Transverse colon (tissue), 4 donors: ENCODE measurements around the gene TTYH3.

Experiments
- POLR2A ChIP-seq: fragments of 450-650 bp; IDR thresholded peaks from one replicate; pipeline ENCODE4 v1.6.1; 2016; ENCODE audit warnings: antibody characterized with exemption, mild to moderate bottlenecking, moderate library complexity
- POLR2AphosphoS5 ChIP-seq, 3 donors: sonication (generic); formaldehyde crosslinking; IDR thresholded peaks; one replicate each; pipeline ENCODE4 v1.6.1; 2016; ENCODE audit warnings: antibody characterized with exemption in 3 of 3
- TF ChIP-seq, protein P1 (sequence below), 5 experiments: fragments of 200-600 bp in 3 of 5; fragments of 450-650 bp in 2 of 5; sonication (generic) in 3 of 5; IDR thresholded peaks; 1 replicate in 2 of 5; 2 replicates in 3 of 5; pipeline ENCODE4 v1.5.1; 2016 to 2017; ENCODE audit warnings: antibody characterized with exemption in 5 of 5, inconsistent platforms in 3 of 5, mild to moderate bottlenecking in 2 of 5, moderate library complexity in 1 of 5

DNA sequence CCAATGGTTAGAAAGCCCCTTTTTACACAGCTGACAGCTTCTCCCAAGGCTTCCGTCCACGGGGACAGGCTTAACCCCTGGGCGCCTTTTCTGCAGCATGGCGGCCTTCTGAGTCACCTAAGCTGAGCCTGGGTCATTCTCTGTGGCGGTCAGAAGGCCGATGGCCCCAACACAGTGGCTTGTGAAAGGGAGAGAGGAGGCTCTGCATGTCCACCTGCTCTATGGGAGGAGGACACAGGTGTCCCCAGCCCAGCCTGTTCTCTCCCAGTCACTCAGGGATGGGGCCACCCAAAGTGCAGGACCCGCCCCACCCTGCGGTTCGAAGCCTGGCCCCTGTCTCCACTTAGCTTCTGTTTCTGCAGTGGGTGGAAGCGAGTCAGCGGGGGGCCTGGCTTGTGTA is 20.4 kb upstream of the TTYH3 start:
- TF ChIP-seq, protein P1, sequence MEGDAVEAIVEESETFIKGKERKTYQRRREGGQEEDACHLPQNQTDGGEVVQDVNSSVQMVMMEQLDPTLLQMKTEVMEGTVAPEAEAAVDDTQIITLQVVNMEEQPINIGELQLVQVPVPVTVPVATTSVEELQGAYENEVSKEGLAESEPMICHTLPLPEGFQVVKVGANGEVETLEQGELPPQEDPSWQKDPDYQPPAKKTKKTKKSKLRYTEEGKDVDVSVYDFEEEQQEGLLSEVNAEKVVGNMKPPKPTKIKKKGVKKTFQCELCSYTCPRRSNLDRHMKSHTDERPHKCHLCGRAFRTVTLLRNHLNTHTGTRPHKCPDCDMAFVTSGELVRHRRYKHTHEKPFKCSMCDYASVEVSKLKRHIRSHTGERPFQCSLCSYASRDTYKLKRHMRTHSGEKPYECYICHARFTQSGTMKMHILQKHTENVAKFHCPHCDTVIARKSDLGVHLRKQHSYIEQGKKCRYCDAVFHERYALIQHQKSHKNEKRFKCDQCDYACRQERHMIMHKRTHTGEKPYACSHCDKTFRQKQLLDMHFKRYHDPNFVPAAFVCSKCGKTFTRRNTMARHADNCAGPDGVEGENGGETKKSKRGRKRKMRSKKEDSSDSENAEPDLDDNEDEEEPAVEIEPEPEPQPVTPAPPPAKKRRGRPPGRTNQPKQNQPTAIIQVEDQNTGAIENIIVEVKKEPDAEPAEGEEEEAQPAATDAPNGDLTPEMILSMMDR (IDR thresholded peaks at IDR 0.05), result no peak
- TF ChIP-seq POLR2AphosphoS5 (IDR thresholded peaks at IDR 0.05) (no peak), POLR2A (no peak)
